GM21619 (cell line): ENCODE measurements around the gene GINS3.

Source experiments
- ATAC-seq: cut with Tn5 transposase; IDR thresholded peaks from one replicate; pipeline ENCODE4 v1.9.1; 2021; ENCODE audit not compliant: unreplicated experiment

Gene GINS3

GRCh38 chr16:58421529-58421928 is 29.3 kb downstream of the GINS3 start:
- no peak for ATAC-seq

GRCh38 chr16:58422809-58423208 is 30.5 kb downstream of the GINS3 start:
- no peak for ATAC-seq

- ATAC-seq: no peak
These were observed 33.0 kb downstream of the GINS3 start for GRCh38 chr16:58425245-58425644.

GRCh38 chr16:58425756-58426494 is 33.7 kb downstream of the GINS3 start:
- ATAC-seq: peak; percentile 94

GRCh38 chr16:58426966-58427365 is 34.7 kb downstream of the GINS3 start:
- ATAC-seq: no peak

- no peak for ATAC-seq
These were observed 36.6 kb downstream of the GINS3 start for GRCh38 chr16:58428621-58429542.

- no peak for ATAC-seq
These were observed 38.4 kb downstream of the GINS3 start for GRCh38 chr16:58430718-58431117.

- ATAC-seq: no peak
These were observed 41.3 kb downstream of the GINS3 start for GRCh38 chr16:58433569-58433951.

- ATAC-seq: no peak
These were observed 43.5 kb downstream of the GINS3 start for GRCh38 chr16:58435779-58436178.

- no peak for ATAC-seq
These were observed 47.9 kb downstream of the GINS3 start for GRCh38 chr16:58440131-58440530.

- ATAC-seq: no peak
These were observed 50.3 kb downstream of the GINS3 start for GRCh38 chr16:58442547-58442946.

GRCh38 chr16:58443783-58444182 is 51.5 kb downstream of the GINS3 start:
- no peak for ATAC-seq

- ATAC-seq: no peak
These were observed 52.0 kb downstream of the GINS3 start for GRCh38 chr16:58444265-58444664.

- ATAC-seq: no peak
These were observed 56.6 kb downstream of the GINS3 start for GRCh38 chr16:58448890-58449289.

- ATAC-seq: no peak
These were observed 57.0 kb downstream of the GINS3 start for GRCh38 chr16:58449306-58449705.

- ATAC-seq: no peak
These were observed 57.5 kb downstream of the GINS3 start for GRCh38 chr16:58449768-58450167.

GRCh38 chr16:58450590-58450989 is 58.3 kb downstream of the GINS3 start:
- ATAC-seq: no peak

GRCh38 chr16:58451265-58451689 is 59.0 kb downstream of the GINS3 start:
- no peak for ATAC-seq

GRCh38 chr16:58451945-58452401 is 59.7 kb downstream of the GINS3 start:
- no peak for ATAC-seq

GRCh38 chr16:58452640-58453039 is 60.4 kb downstream of the GINS3 start:
- ATAC-seq: no peak

- ATAC-seq: no peak
These were observed 61.9 kb downstream of the GINS3 start for GRCh38 chr16:58454178-58454577.

- no peak for ATAC-seq
These were observed 62.6 kb downstream of the GINS3 start for GRCh38 chr16:58454856-58455255.
